NB4 (cell line): ENCODE data around the gene BICRA.

Source experiments
- POLR2A ChIP-seq: IDR thresholded peaks from 2 replicates; pipeline ENCODE4 v1.6.1; 2011; ENCODE audit warnings: mild to moderate bottlenecking; ENCODE audit not compliant: insufficient read length; ENCODE audit errors: extremely low read depth
- TF ChIP-seq, protein P1 (sequence below): IDR thresholded peaks from one replicate; pipeline ENCODE4 v1.5.1; 2012; ENCODE audit warnings: low read depth, low read length
- TF ChIP-seq, protein P2 (sequence below): IDR thresholded peaks from 2 replicates; pipeline ENCODE4 v1.6.1; 2011; ENCODE audit warnings: low read depth, low read length

DNA sequence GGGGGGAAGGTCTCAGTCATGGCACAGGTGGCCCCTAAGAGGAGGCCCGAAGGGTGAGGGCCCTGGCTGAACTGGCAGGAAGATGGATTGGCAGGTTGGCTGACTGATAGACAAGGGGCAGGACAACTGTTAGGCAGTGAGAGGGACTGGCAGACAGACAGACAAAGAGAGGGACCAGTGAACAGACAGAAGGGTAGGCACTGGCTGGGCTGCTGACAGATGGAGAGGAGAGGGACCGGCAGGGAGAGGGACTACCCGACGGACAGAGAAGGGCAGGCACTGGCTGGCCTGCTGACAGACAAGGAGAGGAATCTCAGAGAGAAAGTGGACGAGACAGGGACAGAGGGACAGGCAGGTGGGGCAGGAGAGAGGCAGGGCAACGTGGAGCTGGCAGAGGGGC lies 72.5 kb downstream of the BICRA start:
- TF ChIP-seq, protein P1, sequence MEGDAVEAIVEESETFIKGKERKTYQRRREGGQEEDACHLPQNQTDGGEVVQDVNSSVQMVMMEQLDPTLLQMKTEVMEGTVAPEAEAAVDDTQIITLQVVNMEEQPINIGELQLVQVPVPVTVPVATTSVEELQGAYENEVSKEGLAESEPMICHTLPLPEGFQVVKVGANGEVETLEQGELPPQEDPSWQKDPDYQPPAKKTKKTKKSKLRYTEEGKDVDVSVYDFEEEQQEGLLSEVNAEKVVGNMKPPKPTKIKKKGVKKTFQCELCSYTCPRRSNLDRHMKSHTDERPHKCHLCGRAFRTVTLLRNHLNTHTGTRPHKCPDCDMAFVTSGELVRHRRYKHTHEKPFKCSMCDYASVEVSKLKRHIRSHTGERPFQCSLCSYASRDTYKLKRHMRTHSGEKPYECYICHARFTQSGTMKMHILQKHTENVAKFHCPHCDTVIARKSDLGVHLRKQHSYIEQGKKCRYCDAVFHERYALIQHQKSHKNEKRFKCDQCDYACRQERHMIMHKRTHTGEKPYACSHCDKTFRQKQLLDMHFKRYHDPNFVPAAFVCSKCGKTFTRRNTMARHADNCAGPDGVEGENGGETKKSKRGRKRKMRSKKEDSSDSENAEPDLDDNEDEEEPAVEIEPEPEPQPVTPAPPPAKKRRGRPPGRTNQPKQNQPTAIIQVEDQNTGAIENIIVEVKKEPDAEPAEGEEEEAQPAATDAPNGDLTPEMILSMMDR, result no peak
- no peak for TF ChIP-seq POLR2A
- TF ChIP-seq, protein P2, sequence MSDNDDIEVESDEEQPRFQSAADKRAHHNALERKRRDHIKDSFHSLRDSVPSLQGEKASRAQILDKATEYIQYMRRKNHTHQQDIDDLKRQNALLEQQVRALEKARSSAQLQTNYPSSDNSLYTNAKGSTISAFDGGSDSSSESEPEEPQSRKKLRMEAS, result no peak
